ENCODE results near the gene VPS16. TPM values are rescaled to one million over a fixed set of nuclear protein-coding genes. Genes with fewer than 3 reads are reported as not detected.

VPS16 gene
- total and polyA plus RNA-seq, 2 donors (not counting 1 experiment from before 2014, with no cell fraction given): 32.9 to 46.1 TPM

GRCh38 chr20:2872459-2873009, 32.0 kb downstream of the VPS16 start:
- Histone ChIP-seq H3K36me3 (ENCODE audit: control insufficient read depth, insufficient read depth, low read length) (peaks cover 1% of the 10 kb centered on the region), H4K20me1 (ENCODE audit: control insufficient read depth, extremely low read depth, insufficient read depth, low read length) (no peaks in the 10 kb centered on the region), H3K4me1 (ENCODE audit: control insufficient read depth, extremely low read depth, insufficient read depth, low read length) (peaks cover 7% of the 10 kb centered on the region), H3K4me2 (ENCODE audit: extremely low read depth, insufficient read depth, low read length) (peak overlapping the region; percentile 60), H2AFZ (ENCODE audit: low read length) (peak overlapping the region; percentile 65), H3K27me3 (ENCODE audit: control insufficient read depth, insufficient read depth, low read length) (no peaks in the 10 kb centered on the region), H3K27ac (ENCODE audit: insufficient read depth, low read length) (peak overlapping the region; percentile 36), H3K79me2 (ENCODE audit: control insufficient read depth, insufficient read depth, low read length) (peaks cover 25% of the 10 kb centered on the region), H3K9me3 (ENCODE audit: control insufficient read depth, insufficient read depth, low read depth, low read length) (no peaks in the 10 kb centered on the region), H3K9ac (ENCODE audit: insufficient read depth, low read length) (peak overlapping the region; percentile 30), H3K4me3 (replicated peaks in 1 of 4; ENCODE audit: control extremely low read depth in 1 of 4, insufficient read depth in 1 of 4, low read depth in 3 of 4, low read length in 4 of 4) (peak overlapping the region; percentile 36 to 88 (median 76))
- TF ChIP-seq CTCF (conservative IDR thresholded peaks at IDR 0.05 in 1 of 2, IDR thresholded peaks at IDR 0.05 in 1 of 2; ENCODE audit: low read depth in 1 of 2, low read length in 2 of 2) (peak; percentile 14 to 25), EZH2 (IDR thresholded peaks at IDR 0.05; ENCODE audit: low read length, missing control alignments) (no peak)
- peak; percentile 51 to 60 for DNase-seq (ENCODE audit: low read depth in 2 of 2)

- H3K27ac ChIP-seq (ENCODE audit: insufficient read depth, low read length): peak within 1 kb of the TSS; percentile 52
- H3K79me2 ChIP-seq (ENCODE audit: control insufficient read depth, insufficient read depth, low read length): peaks cover 25% of the 10 kb centered on the region
- H3K4me3 ChIP-seq (replicated peaks in 1 of 4; ENCODE audit: control extremely low read depth in 1 of 4, insufficient read depth in 1 of 4, low read depth in 3 of 4, low read length in 4 of 4): peak within 1 kb of the TSS; percentile 76 to 89 (median 87)
- no peaks in the 10 kb centered on the region for H3K9me3 ChIP-seq (ENCODE audit: control insufficient read depth, insufficient read depth, low read depth, low read length)
- DNase-seq (ENCODE audit: low read depth in 2 of 2): peak; percentile 89 to 90
- H4K20me1 ChIP-seq (ENCODE audit: control insufficient read depth, extremely low read depth, insufficient read depth, low read length): no peaks in the 10 kb centered on the region
- H2AFZ ChIP-seq (ENCODE audit: low read length): peak within 1 kb of the TSS; percentile 65
- H3K27me3 ChIP-seq (ENCODE audit: control insufficient read depth, insufficient read depth, low read length): no peaks in the 10 kb centered on the region
- H3K4me1 ChIP-seq (ENCODE audit: control insufficient read depth, extremely low read depth, insufficient read depth, low read length): peaks cover 7% of the 10 kb centered on the region
- H3K9ac ChIP-seq (ENCODE audit: insufficient read depth, low read length): peak within 1 kb of the TSS; percentile 80
- TF ChIP-seq EZH2 (IDR thresholded peaks at IDR 0.05; ENCODE audit: low read length, missing control alignments): no peak
- no peak for TF ChIP-seq CTCF (conservative IDR thresholded peaks at IDR 0.05 in 1 of 2, IDR thresholded peaks at IDR 0.05 in 1 of 2; ENCODE audit: low read depth in 1 of 2, low read length in 2 of 2)
- H3K4me2 ChIP-seq (ENCODE audit: extremely low read depth, insufficient read depth, low read length): peak within 1 kb of the TSS; percentile 86
- H3K36me3 ChIP-seq (ENCODE audit: control insufficient read depth, insufficient read depth, low read length): peaks cover 1% of the 10 kb centered on the region
Observed at GRCh38 chr20:2873010-2873746, 32.6 kb downstream of the VPS16 start, which contains the start of gene PTPRA. TSS of gene PTPRA (plus strand) at chr20:2873481. CDS start at chr20:2964278, 90,797 bp downstream.

GRCh38 chr20:2873747-2874041, 33.1 kb downstream of the VPS16 start:
- peaks cover 10% of the 10 kb centered on the region for H3K4me1 ChIP-seq (ENCODE audit: control insufficient read depth, extremely low read depth, insufficient read depth, low read length)

More at GRCh38 chr20:2873747-2874041, 33.1 kb downstream of the VPS16 start:
- no peak for TF ChIP-seq CTCF (conservative IDR thresholded peaks at IDR 0.05 in 1 of 2, IDR thresholded peaks at IDR 0.05 in 1 of 2; ENCODE audit: low read depth in 1 of 2, low read length in 2 of 2)
- TF ChIP-seq EZH2 (IDR thresholded peaks at IDR 0.05; ENCODE audit: low read length, missing control alignments): no peak
- Histone ChIP-seq H3K9me3 (ENCODE audit: control insufficient read depth, insufficient read depth, low read depth, low read length) (no peaks in the 10 kb centered on the region), H3K4me2 (ENCODE audit: extremely low read depth, insufficient read depth, low read length) (peak overlapping the region; percentile 86), H4K20me1 (ENCODE audit: control insufficient read depth, extremely low read depth, insufficient read depth, low read length) (no peaks in the 10 kb centered on the region), H2AFZ (ENCODE audit: low read length) (no peak overlapping the region), H3K27me3 (ENCODE audit: control insufficient read depth, insufficient read depth, low read length) (no peaks in the 10 kb centered on the region), H3K79me2 (ENCODE audit: control insufficient read depth, insufficient read depth, low read length) (peaks cover 25% of the 10 kb centered on the region), H3K27ac (ENCODE audit: insufficient read depth, low read length) (peak overlapping the region; percentile 52), H3K4me3 (replicated peaks in 1 of 4; ENCODE audit: control extremely low read depth in 1 of 4, insufficient read depth in 1 of 4, low read depth in 3 of 4, low read length in 4 of 4) (peak overlapping the region; percentile 76 to 89 (median 87)), H3K9ac (ENCODE audit: insufficient read depth, low read length) (peak overlapping the region; percentile 80), H3K36me3 (ENCODE audit: control insufficient read depth, insufficient read depth, low read length) (peaks cover 1% of the 10 kb centered on the region)
- DNase-seq (ENCODE audit: low read depth in 2 of 2): peak in 1 of 2 donors; percentile 47

All from fibroblast of lung (primary cell).